ENCODE measurements around the gene C19orf85.
A peak's percentile ranks its signal among the peaks of the same experiment; 100 is the strongest.

C19orf85 gene

GRCh38 chr19:55436847-55437246, 27.7 kb downstream of the C19orf85 start:
- DNase-seq: no peak

DNA sequence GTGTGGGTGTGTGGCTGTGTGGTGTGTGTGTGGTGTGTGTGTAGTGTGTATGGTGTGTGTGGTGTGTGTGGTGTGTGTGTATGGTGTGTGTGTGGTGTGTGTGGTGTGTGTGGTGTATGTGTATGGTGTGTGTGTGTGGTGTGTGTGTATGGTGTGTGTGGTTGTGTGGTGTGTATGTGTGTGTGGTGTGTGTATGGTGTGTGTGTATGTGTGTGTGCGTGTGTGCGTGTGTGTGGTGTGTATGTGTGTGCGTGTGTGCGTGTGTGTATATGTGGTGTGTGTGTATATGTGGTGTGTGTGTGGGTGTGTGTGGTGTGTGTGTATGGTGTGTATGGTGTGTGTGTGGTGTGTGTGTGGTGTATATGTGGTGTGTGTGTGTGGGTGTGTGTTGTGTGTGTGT, 29.5 kb downstream of the C19orf85 start:
- no peak for DNase-seq

- DNase-seq: no peak
Observed at GRCh38 chr19:55434356-55434919, 30.1 kb downstream of the C19orf85 start.

- no peak for DNase-seq
Observed at GRCh38 chr19:55433292-55433691, 31.3 kb downstream of the C19orf85 start.

DNA sequence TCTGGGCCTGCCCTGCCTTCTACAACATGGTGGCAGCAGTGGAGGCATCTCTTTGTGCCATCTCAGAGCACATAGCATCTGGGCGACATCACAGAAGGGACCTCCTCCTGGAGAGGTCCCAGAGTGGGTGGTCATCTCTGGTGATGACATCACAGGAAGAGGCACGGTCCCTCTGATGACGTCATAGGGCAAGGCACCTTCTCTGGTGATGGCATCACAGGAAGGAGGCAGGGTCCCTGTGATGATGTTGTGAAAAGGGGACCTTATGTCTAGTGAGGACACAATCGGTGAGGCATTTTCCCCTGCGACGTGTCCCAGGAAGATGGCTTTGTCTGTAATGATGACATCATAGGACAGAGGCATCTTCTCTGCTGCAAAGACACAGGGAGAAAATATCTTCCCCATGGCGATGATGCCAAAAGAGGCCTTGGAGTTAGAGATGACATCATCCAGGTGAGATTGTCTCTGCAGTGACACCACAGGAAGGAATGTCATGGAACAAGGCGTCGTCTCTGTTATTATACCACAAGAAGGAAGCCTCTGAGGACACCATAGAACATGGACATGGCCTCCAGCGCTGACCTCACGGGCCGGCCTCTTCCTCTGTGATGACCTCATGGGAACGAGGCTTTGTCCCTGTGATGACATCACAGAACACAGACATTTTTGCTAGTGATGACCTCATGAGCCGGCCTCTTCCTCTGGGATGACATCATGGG, 32.2 kb downstream of the C19orf85 start:
- no peak for DNase-seq

- DNase-seq: no peak
Observed at GRCh38 chr19:55431183-55431582, 33.4 kb downstream of the C19orf85 start.

GRCh38 chr19:55426042-55426441, 38.5 kb downstream of the C19orf85 start:
- no peak for DNase-seq

DNA sequence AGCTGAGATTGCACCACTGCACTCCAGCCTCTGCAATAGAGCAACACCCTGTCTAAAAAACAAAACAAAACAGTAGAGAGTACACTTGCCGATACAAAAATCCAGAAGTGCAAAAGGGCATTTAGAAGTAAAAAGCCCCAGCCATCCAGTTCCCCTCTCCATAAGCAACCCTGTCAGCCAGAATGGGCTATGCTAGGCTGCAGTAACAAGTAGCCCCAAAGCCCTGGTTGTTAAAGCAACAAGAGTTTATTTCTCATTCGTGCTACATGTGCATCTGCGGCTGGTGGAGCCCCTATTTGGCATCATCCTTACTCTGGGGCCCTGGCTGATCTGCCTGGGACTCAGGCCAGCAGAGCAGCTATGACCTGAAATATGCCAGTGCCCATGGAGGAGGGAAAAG, 40.0 kb downstream of the C19orf85 start:
- no peak for DNase-seq

GRCh38 chr19:55423225-55424005, 41.1 kb downstream of the C19orf85 start:
- no peak for DNase-seq

DNA sequence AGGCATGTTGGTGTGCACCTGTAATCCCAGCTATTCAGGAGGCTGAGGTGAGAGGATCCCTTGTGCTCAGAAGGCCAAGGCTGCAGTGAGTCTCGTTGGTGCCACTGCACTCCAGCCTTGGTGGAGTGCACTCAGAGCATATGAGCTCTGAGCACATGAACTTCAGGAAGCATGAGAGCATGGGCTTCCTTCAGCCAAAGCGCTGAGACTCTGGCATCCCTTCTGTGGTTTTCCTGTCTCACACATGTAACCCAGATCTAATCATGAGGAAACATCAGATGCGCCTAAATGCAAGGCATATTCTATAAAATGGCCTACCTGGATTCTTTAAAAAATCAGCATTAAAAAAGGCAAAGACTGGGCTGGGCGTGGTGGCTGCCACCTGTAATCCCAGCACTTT, 43.3 kb downstream of the C19orf85 start:
- DNase-seq: peak; percentile 51

DNA sequence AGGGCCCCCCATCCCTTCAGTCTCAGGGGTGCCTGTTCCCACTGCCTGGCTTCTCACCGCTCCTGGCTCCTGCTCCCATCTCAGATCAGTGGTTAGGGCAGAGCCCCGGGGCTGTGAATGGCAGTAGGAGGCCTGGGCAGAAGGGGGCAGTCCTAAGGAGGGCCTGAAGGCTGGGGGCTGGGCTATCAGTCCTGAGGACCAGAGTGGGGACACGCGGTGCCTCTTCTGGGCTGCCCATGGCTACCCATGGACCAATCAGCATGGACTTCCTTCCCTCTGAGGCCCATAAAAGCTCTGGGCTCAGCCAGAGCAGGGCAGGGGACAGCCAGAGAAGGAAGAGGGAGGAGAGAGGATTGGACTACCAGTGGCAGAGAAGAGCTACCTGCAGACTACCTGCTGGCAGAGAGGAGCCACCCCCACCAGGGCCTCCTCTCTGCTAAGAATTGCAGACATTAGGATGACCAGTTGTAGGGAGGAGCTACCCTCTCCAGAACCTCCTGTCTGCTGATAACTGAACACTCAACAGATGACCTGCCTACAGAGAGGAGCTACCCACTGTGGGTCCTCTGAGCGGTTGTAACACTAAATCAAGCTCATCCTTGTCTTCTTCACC, 44.8 kb downstream of the C19orf85 start:
- no peak for DNase-seq

DNA sequence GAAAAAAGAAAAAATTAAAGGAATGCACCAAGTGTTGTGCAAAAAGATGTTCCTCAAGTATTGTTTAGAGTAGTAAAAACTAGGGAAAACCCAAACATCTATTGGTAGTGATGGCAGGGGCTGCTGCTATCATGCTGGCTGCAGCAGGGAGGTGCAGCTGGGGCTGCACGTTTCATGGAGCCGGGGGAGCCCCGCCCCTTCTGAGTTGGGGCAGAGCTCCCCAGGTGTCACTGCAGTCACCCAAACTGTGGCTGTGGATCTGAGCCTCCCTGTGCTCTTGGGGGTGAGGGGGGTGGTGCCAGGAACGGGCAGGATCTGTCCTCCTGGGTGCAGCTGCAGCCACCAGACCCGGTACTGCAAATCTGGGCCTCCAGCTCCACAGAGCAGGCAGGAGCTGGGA, 45.4 kb downstream of the C19orf85 start:
- DNase-seq: no peak

- peak; percentile 88 for DNase-seq
Observed at GRCh38 chr19:55418185-55418584, 46.4 kb downstream of the C19orf85 start.

Data from hematopoietic multipotent progenitor cell treated with erythropoietin and hydrocortisone succinate and interleukin-3 and kit ligand, for 6 days (in vitro differentiated cells).